HG02870 (cell line): ENCODE measurements around the gene SLC12A5.

Source experiments
- ATAC-seq: cut with Tn5 transposase; IDR thresholded peaks from one replicate; pipeline ENCODE4 v1.9.1; 2021; ENCODE audit warnings: mild to moderate bottlenecking, moderate library complexity; ENCODE audit not compliant: unreplicated experiment

The SLC12A5 gene

GRCh38 chr20:46051556-46052308, 22.7 kb downstream of the SLC12A5 start:
- ATAC-seq: no peak

GRCh38 chr20:46053416-46053815, 24.4 kb downstream of the SLC12A5 start:
- ATAC-seq: no peak

GRCh38 chr20:46054606-46055005, 25.6 kb downstream of the SLC12A5 start:
- no peak for ATAC-seq

- no peak for ATAC-seq
Measured at GRCh38 chr20:46055269-46055668, 26.3 kb downstream of the SLC12A5 start.

- ATAC-seq: no peak
Measured at GRCh38 chr20:46056027-46056833, 27.2 kb downstream of the SLC12A5 start.

GRCh38 chr20:46056970-46057855, 28.2 kb downstream of the SLC12A5 start:
- no peak for ATAC-seq

GRCh38 chr20:46057856-46058598, 29.0 kb downstream of the SLC12A5 start:
- no peak for ATAC-seq

GRCh38 chr20:46058599-46059281, 29.7 kb downstream of the SLC12A5 start:
- ATAC-seq: no peak

GRCh38 chr20:46060301-46060881, 31.4 kb downstream of the SLC12A5 start:
- no peak for ATAC-seq

GRCh38 chr20:46060975-46061374, 32.0 kb downstream of the SLC12A5 start:
- no peak for ATAC-seq

- ATAC-seq: no peak
Measured at GRCh38 chr20:46062151-46062550, 33.1 kb downstream of the SLC12A5 start.

- no peak for ATAC-seq
Measured at GRCh38 chr20:46062621-46063020, 33.6 kb downstream of the SLC12A5 start.

- no peak for ATAC-seq
Measured at GRCh38 chr20:46063151-46063550, 34.1 kb downstream of the SLC12A5 start.

- no peak for ATAC-seq
Measured at GRCh38 chr20:46063652-46064054, 34.6 kb downstream of the SLC12A5 start.

GRCh38 chr20:46065006-46065405, 36.0 kb downstream of the SLC12A5 start:
- no peak for ATAC-seq

- ATAC-seq: no peak
Measured at GRCh38 chr20:46065691-46066090, 36.7 kb downstream of the SLC12A5 start.

GRCh38 chr20:46070215-46070900, 41.3 kb downstream of the SLC12A5 start:
- ATAC-seq: no peak

- no peak for ATAC-seq
Measured at GRCh38 chr20:46071573-46071972, 42.6 kb downstream of the SLC12A5 start.

- no peak for ATAC-seq
Measured at GRCh38 chr20:46073024-46073423, 44.0 kb downstream of the SLC12A5 start.
